HG03354 (cell line): ENCODE results near the gene TBC1D22A.

Experiments used
- ATAC-seq: cut with Tn5 transposase; IDR thresholded peaks from one replicate; pipeline ENCODE4 v1.9.1; 2021; ENCODE audit warnings: mild to moderate bottlenecking; ENCODE audit not compliant: unreplicated experiment, poor library complexity, severe bottlenecking

Gene TBC1D22A

DNA sequence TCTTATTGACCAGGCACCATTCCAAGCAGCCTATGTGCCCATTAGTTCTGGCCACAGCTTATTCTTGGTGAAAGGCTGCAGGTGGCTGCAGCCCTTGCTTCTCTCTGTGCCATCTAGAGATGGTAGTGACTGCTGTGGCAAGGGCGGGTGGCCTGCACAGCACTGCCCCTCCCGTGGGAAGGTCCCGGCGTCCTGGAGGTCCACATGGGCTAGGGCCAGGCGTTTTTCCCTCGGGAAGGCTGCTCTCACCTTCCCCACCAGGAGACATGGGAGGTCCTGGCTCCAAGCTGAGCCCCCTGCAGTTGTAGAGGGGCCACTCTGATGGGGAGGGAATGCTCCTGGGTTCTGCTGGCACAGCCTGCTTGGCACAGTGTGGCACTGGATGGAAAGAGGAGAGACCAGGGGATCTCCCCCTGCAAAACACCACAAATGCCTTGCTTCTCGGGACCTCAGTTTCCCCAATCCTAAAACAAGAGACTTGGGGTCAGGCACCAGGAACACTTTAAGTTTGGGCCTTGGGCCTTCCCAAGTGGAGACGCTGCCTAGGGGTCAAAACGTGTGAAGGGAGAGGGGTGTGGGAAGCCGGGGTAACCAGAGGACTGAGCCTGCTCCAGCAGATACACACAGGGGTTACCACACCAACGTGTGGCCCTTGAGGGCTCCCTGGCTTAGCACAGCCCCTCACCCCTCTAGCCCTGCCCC, 10.0 kb upstream of the TBC1D22A start:
- ATAC-seq: no peak

DNA sequence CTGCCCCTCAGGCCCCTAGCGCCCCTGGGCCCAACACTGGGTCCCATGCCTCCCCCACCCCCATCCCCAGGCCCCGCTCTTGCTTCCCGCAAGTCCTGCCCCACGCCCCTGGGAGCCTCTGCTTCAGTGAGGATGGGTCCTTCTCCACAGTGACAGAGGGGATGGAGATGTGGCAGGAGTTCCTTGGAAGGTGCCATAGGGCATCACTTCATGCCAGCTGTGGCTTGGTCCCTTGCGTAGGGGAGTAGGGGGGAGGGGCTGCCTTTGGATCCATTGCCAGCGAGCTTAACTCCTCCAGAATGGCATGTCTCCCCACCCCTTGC, 9.5 kb upstream of the TBC1D22A start:
- no peak for ATAC-seq

- ATAC-seq: no peak
Measured at GRCh38 chr22:46753360-46753759, 9.1 kb upstream of the TBC1D22A start.

DNA sequence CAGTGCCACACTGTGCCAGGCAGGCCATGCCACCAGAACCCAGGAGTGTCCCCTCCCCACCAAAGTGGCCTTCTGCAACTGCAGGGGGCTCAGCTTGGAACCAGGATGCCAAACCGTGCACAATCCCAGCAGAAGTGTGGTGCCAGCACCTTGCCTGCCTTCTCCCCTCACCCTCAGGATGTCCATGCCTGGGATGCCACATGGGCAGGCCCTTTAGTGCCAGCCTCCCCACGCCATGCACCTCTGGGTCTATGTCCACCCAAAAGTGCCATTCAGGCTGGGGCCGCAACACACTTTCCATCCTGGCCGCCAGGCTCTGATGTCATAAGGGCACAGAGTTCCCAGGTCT, 8.7 kb upstream of the TBC1D22A start:
- no peak for ATAC-seq

DNA sequence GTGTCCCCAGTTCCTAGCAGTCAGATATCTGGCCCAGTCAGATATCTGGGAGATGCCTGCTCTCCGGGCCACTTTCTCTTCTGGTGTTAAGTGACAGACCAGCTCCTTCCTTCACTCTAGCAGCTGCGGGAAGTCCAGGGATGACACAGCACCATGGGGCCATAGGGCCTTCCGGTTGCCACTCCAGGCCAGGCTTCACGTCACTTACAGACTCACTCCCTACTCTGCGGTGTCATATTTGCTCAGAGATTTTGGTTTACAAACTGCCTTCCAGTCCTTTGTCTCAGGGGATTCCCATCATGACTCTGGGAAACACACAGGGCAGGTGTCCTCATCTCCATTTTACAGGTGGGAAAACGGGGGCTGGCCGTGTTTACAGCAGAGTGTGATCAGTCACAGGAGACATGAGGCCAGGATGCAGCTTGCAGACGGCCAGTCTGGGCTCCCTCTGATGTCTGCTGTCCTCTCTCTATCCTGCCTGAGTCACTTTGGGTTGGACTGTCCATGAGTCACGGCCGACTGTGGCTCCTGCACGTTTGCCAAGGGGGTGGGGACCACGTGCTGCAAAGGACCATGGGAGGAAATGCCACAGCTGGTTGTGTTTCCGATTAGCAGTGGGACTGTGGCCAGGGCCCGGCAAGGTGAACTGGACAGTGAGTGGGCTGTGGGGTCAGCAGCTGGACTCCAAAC, 8.2 kb upstream of the TBC1D22A start:
- peak; percentile 45 for ATAC-seq

DNA sequence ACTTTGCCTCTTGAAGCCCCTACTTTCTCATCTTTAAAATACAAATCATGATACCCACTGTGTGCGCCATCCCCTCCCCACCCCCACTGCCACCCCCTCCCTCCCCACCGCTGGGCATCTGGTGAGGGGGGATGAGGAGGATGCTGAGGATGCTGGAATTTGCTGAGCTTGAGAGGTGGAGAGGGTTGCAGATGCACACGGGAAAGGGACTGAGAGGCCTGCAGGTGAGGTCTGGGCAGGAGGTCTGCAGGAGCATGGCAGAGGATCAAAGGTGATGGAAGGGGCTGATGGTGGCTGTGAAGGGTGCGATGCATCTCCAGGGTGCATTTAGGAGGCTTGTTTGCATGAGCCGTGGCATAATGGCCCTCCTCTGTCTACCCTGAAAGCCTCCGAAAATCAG, 7.6 kb upstream of the TBC1D22A start:
- no peak for ATAC-seq

DNA sequence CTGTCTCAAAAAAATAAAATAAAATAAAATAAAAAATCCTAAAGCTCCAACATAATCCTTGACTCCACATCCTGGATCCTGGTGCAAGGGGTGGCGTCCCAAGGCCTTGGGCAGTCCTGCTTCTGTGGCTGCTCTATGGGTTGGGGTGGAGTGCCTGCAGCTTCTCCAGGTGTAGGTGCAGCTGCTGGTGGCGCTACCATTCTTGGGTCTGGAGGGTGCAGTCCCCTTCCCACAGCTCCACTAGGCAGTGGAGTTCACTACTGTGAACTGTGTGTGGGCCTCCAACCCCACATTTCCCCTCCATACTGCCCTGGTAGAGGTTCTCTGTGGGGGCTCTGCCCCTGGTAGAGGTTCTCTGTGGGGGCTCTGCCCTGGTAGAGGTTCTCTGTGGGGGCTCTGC, 6.9 kb upstream of the TBC1D22A start:
- no peak for ATAC-seq

GRCh38 chr22:46756097-46756496, 6.4 kb upstream of the TBC1D22A start:
- ATAC-seq: no peak

GRCh38 chr22:46757104-46757503, 5.3 kb upstream of the TBC1D22A start:
- ATAC-seq: no peak

- no peak for ATAC-seq
Measured at GRCh38 chr22:46758121-46758520, 4.3 kb upstream of the TBC1D22A start.

DNA sequence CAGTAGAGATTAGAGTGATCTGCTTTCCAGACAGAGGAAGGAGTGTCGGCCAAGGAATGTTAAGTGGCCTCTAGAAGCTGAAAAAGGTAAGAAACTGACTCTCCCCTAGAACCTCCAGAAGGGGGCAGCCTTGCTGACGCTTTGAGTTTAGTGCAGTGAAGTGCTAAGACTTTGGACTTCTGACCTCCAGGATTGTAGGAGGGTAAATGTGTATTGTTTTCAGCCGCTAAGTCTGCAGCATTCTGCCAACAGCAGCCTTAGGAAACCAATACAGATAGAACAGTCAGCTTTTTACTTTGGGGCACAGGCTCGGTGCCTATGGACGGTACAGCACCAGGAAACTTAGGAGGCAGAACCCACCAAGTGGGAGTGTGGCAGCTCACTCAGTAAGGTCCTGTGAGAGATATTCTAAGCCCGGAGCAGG, 3.6 kb upstream of the TBC1D22A start:
- ATAC-seq: no peak

- no peak for ATAC-seq
Measured at GRCh38 chr22:46761017-46761416, 1.4 kb upstream of the TBC1D22A start.

- ATAC-seq: no peak
Measured at GRCh38 chr22:46761539-46762237, 762 bp upstream of the TBC1D22A start.

- peak; percentile 62 for ATAC-seq
Measured at GRCh38 chr22:46763051-46763705, 728 bp downstream of the TBC1D22A start.

- ATAC-seq: no peak
Measured at GRCh38 chr22:46764140-46764680, 1.8 kb downstream of the TBC1D22A start.

- no peak for ATAC-seq
Measured at GRCh38 chr22:46764779-46765485, 2.5 kb downstream of the TBC1D22A start.

DNA sequence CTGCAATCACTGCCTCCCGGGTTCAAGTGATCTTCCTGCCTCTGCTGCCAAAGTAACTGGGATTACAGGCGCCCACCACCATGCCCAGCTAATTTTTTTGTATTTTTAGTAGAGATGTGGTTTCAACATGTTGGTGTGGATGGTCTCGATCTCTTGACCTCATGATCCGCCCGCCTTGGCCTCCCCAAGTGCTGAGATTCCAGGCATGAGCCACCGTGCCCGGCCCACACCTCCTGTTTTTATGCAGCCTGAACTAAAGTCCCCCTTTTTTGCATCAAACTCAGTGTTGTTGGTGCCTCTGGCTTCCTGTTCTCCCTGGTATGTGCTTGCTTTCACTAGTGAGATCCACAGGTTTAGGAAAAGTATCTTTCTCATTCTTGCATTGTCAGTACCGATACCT, 4.2 kb downstream of the TBC1D22A start:
- ATAC-seq: no peak

DNA sequence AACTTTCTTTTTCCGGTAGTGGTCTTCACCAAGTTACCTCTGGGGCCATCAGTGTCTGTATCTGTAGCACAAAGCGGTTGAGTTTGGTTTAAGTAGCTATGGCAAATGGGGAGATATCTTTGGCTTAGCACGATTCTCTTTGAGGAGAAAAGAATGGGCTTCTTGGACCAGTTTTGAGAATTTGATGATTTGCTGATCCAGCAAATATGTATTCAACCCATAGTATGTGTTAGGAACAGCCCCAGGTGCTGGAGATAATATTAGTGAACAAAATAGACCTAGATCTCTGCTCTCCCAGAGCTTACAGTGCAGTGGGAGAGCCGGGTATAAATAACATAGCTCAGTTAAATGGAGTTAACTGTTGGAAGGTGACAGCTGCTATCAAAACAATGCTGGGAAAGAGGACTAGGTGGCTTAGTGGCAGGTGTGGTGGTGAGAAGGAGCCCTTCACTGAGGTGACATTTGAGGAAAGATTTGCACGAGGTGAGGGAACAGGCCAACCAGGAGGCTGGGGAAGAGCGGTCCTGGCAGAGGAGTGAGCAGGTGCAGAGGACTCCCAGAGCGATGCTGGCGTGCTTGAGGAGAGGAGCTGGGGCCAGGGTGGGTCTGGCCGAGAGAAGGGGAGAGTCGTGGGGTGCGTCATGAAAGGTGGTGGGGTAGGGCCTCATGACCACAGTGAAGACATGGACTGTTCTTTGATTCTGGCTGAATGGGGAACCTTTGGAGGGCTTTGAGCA, 5.0 kb downstream of the TBC1D22A start:
- no peak for ATAC-seq

DNA sequence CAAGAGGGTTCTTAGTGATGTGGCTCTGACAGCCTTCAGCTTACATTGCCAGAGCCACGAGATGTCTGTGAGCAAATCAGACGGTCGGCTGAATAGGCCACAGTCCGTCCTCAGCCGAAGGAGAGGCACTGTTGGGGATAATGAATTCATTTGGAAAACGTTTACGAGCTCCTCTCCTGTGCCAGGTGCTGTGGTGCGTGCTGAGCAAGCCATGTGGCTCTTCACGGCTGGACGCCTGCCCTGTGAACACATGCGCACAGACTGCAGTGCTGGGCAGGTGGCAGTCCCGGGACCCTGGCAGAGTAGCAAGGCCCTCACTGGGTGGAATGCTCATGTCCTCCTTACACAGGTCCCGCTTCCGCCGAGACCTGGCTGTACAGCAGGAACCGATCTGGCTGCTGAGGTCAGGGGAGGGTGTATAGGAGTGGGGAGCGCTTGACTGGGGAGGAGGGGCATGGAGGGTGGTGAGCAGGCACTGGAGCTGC, 6.8 kb downstream of the TBC1D22A start:
- ATAC-seq: no peak
